HFFc6 (cell line): ENCODE data around the gene NRP1. TPM values are rescaled to one million over a fixed set of nuclear protein-coding genes. Genes with fewer than 3 reads are reported as not detected.

ENCODE experiments used
- DNase-seq: peaks from one replicate; pipeline ENCODE4 v3.0.0-alpha.2; 2018
- H3K27ac Mint-ChIP-seq: 2 replicates; pipeline ENCODE4 v1.8.0; 2020; ENCODE audit warnings: mild to moderate bottlenecking, mixed read lengths
- H3K27me3 Mint-ChIP-seq: 2 replicates; pipeline ENCODE4 v1.8.0; 2021; ENCODE audit warnings: mild to moderate bottlenecking, moderate library complexity, mixed read lengths; ENCODE audit not compliant: insufficient read depth
- H3K36me3 Mint-ChIP-seq: 2 replicates; pipeline ENCODE4 v1.8.0; 2021; ENCODE audit warnings: low read depth, mixed read lengths
- H3K4me1 Mint-ChIP-seq: 2 replicates; pipeline ENCODE4 v1.8.0; 2020; ENCODE audit warnings: low read depth, mixed read lengths
- H3K4me3 Mint-ChIP-seq: 2 replicates; pipeline ENCODE4 v1.8.0; 2020; ENCODE audit warnings: mild to moderate bottlenecking, moderate library complexity, mixed read lengths
- H3K9me3 Mint-ChIP-seq: 2 replicates; pipeline ENCODE4 v1.8.0; 2020; ENCODE audit warnings: mild to moderate bottlenecking, mixed read lengths
- CTCF ChIP-seq: fragments of 200-600 bp; sonication (generic); IDR thresholded peaks from 2 replicates; pipeline ENCODE4 v1.5.0; 2021; ENCODE audit warnings: antibody characterized with exemption, mild to moderate bottlenecking
- total RNA-seq, 6 experiments: library from RNA; stranded (reverse); fragmentation: NEBNext Ultra II Directional; extraction: Animal tissue kit (Norgen Biotek cat#: 25700); gene quantifications; 2 replicates in 1 of 6; 3 replicates in 5 of 6; pipeline ENCODE4 v1.2.3, GENCODE V29; 2021

Gene NRP1
- total RNA-seq, 6 experiments from 2014 or later = 136 to 164 (median 147) TPM

- H3K4me1 Mint-ChIP-seq = peaks cover 43% of the 10 kb centered on the region
- no peak for TF ChIP-seq CTCF
- H3K36me3 Mint-ChIP-seq = peaks cover 46% of the 10 kb centered on the region
- DNase-seq = no peak
- peaks cover 46% of the 10 kb centered on the region for H3K9me3 Mint-ChIP-seq
- no peaks in the 10 kb centered on the region; the same call in 1 of the 2 replicates for H3K27me3 Mint-ChIP-seq
- no peak overlapping the region for H3K4me3 Mint-ChIP-seq
- no peak overlapping the region for H3K27ac Mint-ChIP-seq
Measured at GRCh38 chr10:33370434-33370930, 36.0 kb upstream of the NRP1 start.

- Mint-ChIP-seq H3K9me3 (peaks cover 42% of the 10 kb centered on the region), H3K27ac (peak overlapping the region; percentile 10; the same call in 1 of the 2 replicates), H3K4me1 (peaks cover 64% of the 10 kb centered on the region), H3K36me3 (peaks cover 38% of the 10 kb centered on the region), H3K4me3 (no peak overlapping the region), H3K27me3 (no peaks in the 10 kb centered on the region)
- no peak for TF ChIP-seq CTCF
- no peak for DNase-seq
Measured at GRCh38 chr10:33368086-33368485, 33.6 kb upstream of the NRP1 start.

- Mint-ChIP-seq H3K9me3 (peaks cover 40% of the 10 kb centered on the region), H3K27me3 (no peaks in the 10 kb centered on the region), H3K4me1 (peaks cover 79% of the 10 kb centered on the region), H3K27ac (peak overlapping the region; percentile 97), H3K4me3 (no peak overlapping the region), H3K36me3 (peaks cover 35% of the 10 kb centered on the region)
- peak; percentile 97 for DNase-seq
- TF ChIP-seq CTCF = no peak
Measured at GRCh38 chr10:33365871-33366411, 31.5 kb upstream of the NRP1 start.

GRCh38 chr10:33365301-33365700, 30.8 kb upstream of the NRP1 start:
- Mint-ChIP-seq H3K27ac (peak overlapping the region; percentile 97), H3K27me3 (no peaks in the 10 kb centered on the region), H3K9me3 (peaks cover 34% of the 10 kb centered on the region), H3K36me3 (peaks cover 29% of the 10 kb centered on the region), H3K4me1 (peaks cover 77% of the 10 kb centered on the region), H3K4me3 (peak overlapping the region; percentile 46; the same call in 1 of the 2 replicates)
- DNase-seq = no peak
- TF ChIP-seq CTCF = no peak

- Mint-ChIP-seq H3K27ac (peak overlapping the region; percentile 65), H3K36me3 (peaks cover 15% of the 10 kb centered on the region), H3K9me3 (peaks cover 21% of the 10 kb centered on the region), H3K4me3 (peak overlapping the region; percentile 24; the same call in 1 of the 2 replicates), H3K4me1 (peaks cover 66% of the 10 kb centered on the region), H3K27me3 (no peaks in the 10 kb centered on the region)
- peak; percentile 41 for DNase-seq
- no peak for TF ChIP-seq CTCF
Measured at GRCh38 chr10:33363106-33363505, 28.6 kb upstream of the NRP1 start.
